Effector memory CD4-positive, alpha-beta T cell (primary cell): ENCODE data around the gene ZNF274.
"Not testable (repeated sequence)": the region's sequence is repeated elsewhere in the genome, so short reads cannot be mapped to it uniquely, and the experiment has no call there.

ENCODE experiments used
- DNase-seq, 3 donors: peaks; one replicate each; pipeline ENCODE4 v3.0.0-alpha.2; 2020
- H3K27ac ChIP-seq: 2 replicates; pipeline ENCODE4 v1.7.0; 2013; ENCODE audit warnings: mild to moderate bottlenecking, low read length, moderate library complexity; ENCODE audit not compliant: insufficient read depth, poor library complexity, severe bottlenecking
- H3K27me3 ChIP-seq: replicated peaks from 2 replicates; pipeline ENCODE4 v1.7.0; 2013; ENCODE audit warnings: mild to moderate bottlenecking, low read length; ENCODE audit not compliant: insufficient read depth, control insufficient read depth, poor library complexity, severe bottlenecking
- H3K36me3 ChIP-seq: 2 replicates; pipeline ENCODE4 v1.7.0; 2013; ENCODE audit warnings: mild to moderate bottlenecking, low read length, moderate library complexity; ENCODE audit not compliant: control insufficient read depth, insufficient read depth
- H3K4me1 ChIP-seq: 2 replicates; pipeline ENCODE4 v1.7.0; 2013; ENCODE audit warnings: low read length, mild to moderate bottlenecking; ENCODE audit not compliant: control insufficient read depth, insufficient read depth, poor library complexity, severe bottlenecking
- H3K4me3 ChIP-seq: 2 replicates; pipeline ENCODE4 v1.7.0; 2013; ENCODE audit warnings: low read length, low read depth, mild to moderate bottlenecking; ENCODE audit not compliant: insufficient read depth, poor library complexity, severe bottlenecking
- H3K9me3 ChIP-seq: 2 replicates; pipeline ENCODE4 v1.7.0; 2013; ENCODE audit warnings: mild to moderate bottlenecking, low read length, moderate library complexity; ENCODE audit not compliant: control insufficient read depth
- total RNA-seq, 3 donors: gene quantifications; one replicate each; lab custom pipeline; 2026; lab: John Stamatoyannopoulos, UW

ZNF274 gene
- 50.3 to 82.8 (median 78.2) reads per million in 3 donors for total RNA-seq

DNA sequence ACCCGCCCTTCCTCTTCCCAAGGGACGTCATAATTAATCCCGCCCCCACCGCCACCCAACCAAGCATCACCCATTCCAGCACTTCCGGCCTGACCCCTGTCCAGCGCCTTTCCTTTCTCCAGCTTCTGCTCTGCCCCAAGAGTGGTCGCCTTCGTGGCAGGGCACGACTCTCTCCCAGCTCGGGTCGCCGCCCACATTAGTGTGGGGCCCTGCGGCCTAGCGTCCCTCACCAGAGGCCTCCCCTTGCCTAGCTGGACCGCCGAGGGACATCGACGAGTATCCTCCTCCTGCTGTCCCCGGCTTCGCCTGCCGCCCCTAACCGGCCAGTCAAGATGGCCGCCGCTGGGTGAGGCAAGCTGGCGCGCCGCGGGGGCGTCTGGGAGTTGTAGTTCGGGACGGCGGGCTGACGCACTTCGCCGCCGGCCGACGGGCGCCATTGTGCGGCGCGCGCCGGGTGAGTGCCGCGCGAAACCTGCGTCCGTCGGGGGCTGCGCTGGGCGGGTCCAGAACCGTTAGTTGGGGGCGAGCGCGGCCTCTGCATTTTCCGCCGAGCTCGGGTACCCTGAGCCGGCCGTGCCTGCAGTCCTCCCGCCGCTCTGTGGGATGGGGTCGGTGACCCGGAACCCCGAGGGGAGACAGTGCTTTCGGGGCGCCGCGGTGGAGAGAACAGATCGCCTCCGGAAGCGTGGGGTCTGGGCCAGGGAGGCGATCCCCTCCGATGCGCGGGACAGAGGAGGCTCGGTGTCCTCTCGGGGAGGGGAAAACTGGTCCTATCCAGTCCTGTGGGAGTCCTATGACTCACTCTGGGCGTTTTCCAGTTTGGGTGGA, at the start of gene ZNF274:
ZNF274 (plus strand) TSS at position 73 of the 828 bp plus-strand sequence. CDS start 905 bp downstream, outside the sequence.
- H3K9me3 ChIP-seq = peaks cover 38% of the 10 kb centered on the region
- no peaks in the 10 kb centered on the region for H3K4me1 ChIP-seq
- H3K4me3 ChIP-seq = peak within 1 kb of the TSS; percentile 88
- no peaks in the 10 kb centered on the region for H3K27me3 ChIP-seq
- peak within 1 kb of the TSS; percentile 95 for H3K27ac ChIP-seq
- peak; percentile 80 to 88 (median 81) for DNase-seq
- peaks cover 28% of the 10 kb centered on the region for H3K36me3 ChIP-seq

DNA sequence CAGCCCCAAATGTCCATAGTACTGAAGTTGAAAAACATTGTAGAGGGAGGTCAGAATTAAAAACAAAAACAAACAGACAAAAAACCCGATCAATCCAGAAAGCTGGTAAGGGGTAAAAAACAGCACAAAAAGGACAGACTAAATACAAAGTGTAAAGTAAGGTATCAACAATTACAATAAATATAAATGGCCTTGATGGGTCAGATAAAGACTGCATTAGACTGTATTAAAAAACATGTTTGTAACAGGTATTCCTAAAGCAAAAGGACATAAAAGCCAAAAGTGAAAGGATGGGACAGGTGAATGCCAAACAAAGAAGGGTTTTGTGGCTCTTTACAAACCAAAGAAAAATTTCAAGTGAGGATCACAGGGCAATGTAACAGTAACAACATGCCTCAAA, 48.6 kb upstream of the ZNF274 start:
- no peaks in the 10 kb centered on the region for H3K27me3 ChIP-seq
- DNase-seq = no peak
- H3K9me3 ChIP-seq = peaks cover 63% of the 10 kb centered on the region
- no peaks in the 10 kb centered on the region for H3K4me1 ChIP-seq
- H3K36me3 ChIP-seq = peaks cover 87% of the 10 kb centered on the region
- H3K4me3 ChIP-seq = no peak overlapping the region
- no peak overlapping the region for H3K27ac ChIP-seq

- no peak for DNase-seq
- peaks cover 9% of the 10 kb centered on the region for H3K9me3 ChIP-seq
- no peaks in the 10 kb centered on the region for H3K27me3 ChIP-seq
- H3K4me1 ChIP-seq = peaks cover 4% of the 10 kb centered on the region
- H3K4me3 ChIP-seq = no peak overlapping the region
- no peak overlapping the region for H3K27ac ChIP-seq
- peaks cover 21% of the 10 kb centered on the region for H3K36me3 ChIP-seq
Observed at GRCh38 chr19:58145849-58146248, 37.0 kb upstream of the ZNF274 start.

DNA sequence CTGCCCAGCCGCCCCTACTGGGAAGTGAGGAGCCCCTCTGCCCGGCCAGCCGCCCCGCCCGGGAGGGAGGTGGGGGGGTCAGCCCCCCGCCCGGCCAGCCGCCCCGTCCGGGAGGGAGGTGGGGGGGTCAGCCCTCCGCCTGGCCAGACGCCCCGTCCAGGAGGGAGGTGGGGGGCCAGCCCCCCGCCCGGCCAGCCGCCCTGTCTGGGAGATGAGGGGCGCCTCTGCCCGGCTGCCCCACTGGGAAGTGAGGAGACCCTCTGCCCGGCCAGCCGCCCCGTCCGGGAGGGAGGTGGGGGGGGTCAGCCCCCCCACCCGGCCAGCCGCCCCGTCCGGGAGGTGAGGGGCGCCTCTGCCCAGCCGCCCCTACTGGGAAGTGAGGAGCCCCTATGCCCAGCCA, 35.4 kb upstream of the ZNF274 start:
- H3K36me3 ChIP-seq, H3K4me1 ChIP-seq, H3K27ac ChIP-seq, H3K9me3 ChIP-seq, H3K27me3 ChIP-seq, H3K4me3 ChIP-seq, DNase-seq: not testable (repeated sequence)

- Histone ChIP-seq H3K27ac (peak within 1 kb of the TSS; percentile 72), H3K27me3 (no peaks in the 10 kb centered on the region), H3K4me1 (peaks cover 13% of the 10 kb centered on the region), H3K36me3 (no peaks in the 10 kb centered on the region), H3K9me3 (no peaks in the 10 kb centered on the region), H3K4me3 (peak within 1 kb of the TSS; percentile 98)
- DNase-seq = peak; percentile 78 to 86 (median 79)
Observed at GRCh38 chr19:58150328-58150921, 32.4 kb upstream of the ZNF274 start, which contains the start of gene ZNF329. TSS of gene ZNF329 (minus strand) at chr19:58150789. CDS start at chr19:58129503, 21,286 bp downstream.

- Histone ChIP-seq H3K9me3 (no peaks in the 10 kb centered on the region), H3K27me3 (no peaks in the 10 kb centered on the region), H3K4me1 (peaks cover 13% of the 10 kb centered on the region), H3K27ac (no peak overlapping the region), H3K36me3 (no peaks in the 10 kb centered on the region), H3K4me3 (no peak overlapping the region)
- no peak for DNase-seq
Observed at GRCh38 chr19:58153386-58153785, 29.5 kb upstream of the ZNF274 start.

GRCh38 chr19:58154287-58154678, 28.6 kb upstream of the ZNF274 start:
- Histone ChIP-seq H3K9me3 (no peaks in the 10 kb centered on the region), H3K27ac (peak overlapping the region; percentile 80)
- no peak for DNase-seq

GRCh38 chr19:58154679-58155648, 27.9 kb upstream of the ZNF274 start:
- Histone ChIP-seq H3K9me3 (no peaks in the 10 kb centered on the region), H3K27me3 (no peaks in the 10 kb centered on the region), H3K4me1 (peaks cover 11% of the 10 kb centered on the region), H3K4me3 (peak overlapping the region; percentile 90), H3K27ac (peak overlapping the region; percentile 80), H3K36me3 (no peaks in the 10 kb centered on the region)
- DNase-seq = peak; percentile 89 to 95 (median 93)

More at GRCh38 chr19:58154287-58154678, 28.6 kb upstream of the ZNF274 start:
- H3K4me1 ChIP-seq = peaks cover 13% of the 10 kb centered on the region
- H3K4me3 ChIP-seq = peak overlapping the region; percentile 90
- no peaks in the 10 kb centered on the region for H3K27me3 ChIP-seq
- no peaks in the 10 kb centered on the region for H3K36me3 ChIP-seq

DNA sequence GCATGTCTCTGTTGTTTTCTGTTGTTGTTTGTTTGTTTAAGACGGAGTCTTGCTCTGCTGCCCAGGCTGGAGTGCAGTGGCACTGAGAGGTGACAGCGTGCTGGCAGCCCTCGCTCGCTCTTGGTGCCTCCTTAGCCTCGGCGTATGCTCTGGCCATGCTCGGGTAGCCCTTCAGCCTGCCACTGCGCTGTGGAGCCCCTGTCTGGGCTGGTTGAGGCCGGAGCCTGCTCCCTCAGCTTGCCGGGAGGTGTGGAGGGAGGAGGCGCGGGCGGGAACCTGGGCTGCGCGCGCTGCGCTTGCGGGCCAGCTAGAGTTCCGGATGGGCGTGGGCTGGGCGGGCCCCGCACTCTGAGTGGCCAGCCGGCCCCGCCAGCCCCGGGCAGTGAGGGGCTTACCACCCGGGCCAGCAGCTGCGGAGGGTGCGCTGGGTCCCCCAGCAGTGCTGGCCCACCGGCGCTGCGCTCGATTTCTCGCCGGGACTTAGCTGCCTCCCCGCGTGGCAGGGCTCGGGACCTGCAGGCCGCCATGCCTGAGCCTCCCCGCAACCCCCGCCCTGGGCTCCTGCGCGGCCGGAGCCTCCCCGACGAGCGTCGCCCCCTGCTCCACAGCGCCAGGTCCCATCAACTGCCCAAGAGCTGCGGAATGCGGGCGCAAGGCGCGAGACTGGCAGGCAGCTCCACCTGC, 25.7 kb upstream of the ZNF274 start:
- no peaks in the 10 kb centered on the region for H3K36me3 ChIP-seq
- peaks cover 8% of the 10 kb centered on the region for H3K4me1 ChIP-seq
- H3K4me3 ChIP-seq = no peak overlapping the region
- DNase-seq = no peak
- no peaks in the 10 kb centered on the region for H3K27me3 ChIP-seq
- H3K9me3 ChIP-seq = peaks cover 5% of the 10 kb centered on the region
- no peak overlapping the region for H3K27ac ChIP-seq
